Sciatic nerve (tissue), 2 donors: ENCODE measurements around the gene IFNA1. TPM values are rescaled to one million over a fixed set of nuclear protein-coding genes. Genes with fewer than 3 reads are reported as not detected.
A peak's percentile ranks its signal among the peaks of the same experiment; 100 is the strongest.

Source experiments
- ATAC-seq: fragments of 200-7000 bp; cut with Tn5 transposase; one replicate; pipeline ENCODE4 v1.9.1; 2020; ENCODE audit warnings: mild to moderate bottlenecking, moderate library complexity
- DNase-seq: peaks from one replicate; pipeline ENCODE4 v3.0.0-alpha.2; 2020; ENCODE audit warnings: low spot score
- intact Hi-C: fragments of 100-400 bp; cut with DNase I; formaldehyde crosslinking; loops from one replicate; pipeline ENCODE4 v1.14.2; 2022
- total RNA-seq: library from RNA; stranded (reverse); fragmentation: NEBNext Ultra II Directional; extraction: Animal tissue kit (Norgen Biotek cat#: 25700); gene quantifications from one replicate; pipeline ENCODE4 v1.2.1, GENCODE V29; 2021
- donor health status: DM: no; HTN: no; CAD: no.
- donor health status: DM: no; HTN: no; CAD: no.

Gene IFNA1
- total RNA-seq, result not detected

DNA sequence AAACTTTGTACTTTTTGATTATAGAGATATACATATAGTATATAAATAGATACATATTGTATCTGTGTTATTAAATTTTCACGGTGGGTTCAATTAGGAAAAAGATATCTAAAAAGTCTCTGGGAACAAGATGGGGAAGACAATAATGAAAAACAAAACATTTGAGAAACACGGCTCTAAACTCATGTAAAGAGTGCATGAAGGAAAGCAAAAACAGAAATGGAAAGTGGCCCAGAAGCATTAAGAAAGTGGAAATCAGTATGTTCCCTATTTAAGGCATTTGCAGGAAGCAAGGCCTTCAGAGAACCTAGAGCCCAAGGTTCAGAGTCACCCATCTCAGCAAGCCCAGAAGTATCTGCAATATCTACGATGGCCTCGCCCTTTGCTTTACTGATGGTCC, at the start of gene IFNA1:
IFNA1 (plus strand) TSS at position 301 of the 400 bp plus-strand sequence; CDS start at position 370, 69 bp downstream.
- intact Hi-C loops, result no loop called here
- DNase-seq, result no peak

DNA sequence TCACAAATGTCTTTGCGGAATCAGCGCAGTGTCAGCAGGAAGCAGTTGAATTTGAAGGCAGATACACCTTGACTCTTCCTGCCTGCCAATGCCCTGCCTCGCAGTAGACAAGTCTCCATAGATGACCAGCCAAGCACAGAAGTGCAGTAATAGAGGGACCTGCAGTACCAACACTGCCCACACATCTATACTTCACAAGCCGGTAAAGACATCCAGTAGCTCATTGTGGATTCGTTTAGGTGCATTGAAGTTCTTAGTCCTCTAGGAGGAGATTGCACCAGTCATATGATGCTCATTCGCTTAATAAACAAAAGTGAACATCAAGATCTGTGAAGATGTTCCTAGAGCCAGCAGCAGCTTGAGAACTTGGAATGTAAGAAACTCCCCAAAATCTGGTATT, 48.0 kb upstream of the IFNA1 start:
- intact Hi-C loops, result no loop called here
- DNase-seq, result no peak
- ATAC-seq, result no peak

More for the DNA sequence above, at the start of gene IFNA1:
- no peak for ATAC-seq

DNA sequence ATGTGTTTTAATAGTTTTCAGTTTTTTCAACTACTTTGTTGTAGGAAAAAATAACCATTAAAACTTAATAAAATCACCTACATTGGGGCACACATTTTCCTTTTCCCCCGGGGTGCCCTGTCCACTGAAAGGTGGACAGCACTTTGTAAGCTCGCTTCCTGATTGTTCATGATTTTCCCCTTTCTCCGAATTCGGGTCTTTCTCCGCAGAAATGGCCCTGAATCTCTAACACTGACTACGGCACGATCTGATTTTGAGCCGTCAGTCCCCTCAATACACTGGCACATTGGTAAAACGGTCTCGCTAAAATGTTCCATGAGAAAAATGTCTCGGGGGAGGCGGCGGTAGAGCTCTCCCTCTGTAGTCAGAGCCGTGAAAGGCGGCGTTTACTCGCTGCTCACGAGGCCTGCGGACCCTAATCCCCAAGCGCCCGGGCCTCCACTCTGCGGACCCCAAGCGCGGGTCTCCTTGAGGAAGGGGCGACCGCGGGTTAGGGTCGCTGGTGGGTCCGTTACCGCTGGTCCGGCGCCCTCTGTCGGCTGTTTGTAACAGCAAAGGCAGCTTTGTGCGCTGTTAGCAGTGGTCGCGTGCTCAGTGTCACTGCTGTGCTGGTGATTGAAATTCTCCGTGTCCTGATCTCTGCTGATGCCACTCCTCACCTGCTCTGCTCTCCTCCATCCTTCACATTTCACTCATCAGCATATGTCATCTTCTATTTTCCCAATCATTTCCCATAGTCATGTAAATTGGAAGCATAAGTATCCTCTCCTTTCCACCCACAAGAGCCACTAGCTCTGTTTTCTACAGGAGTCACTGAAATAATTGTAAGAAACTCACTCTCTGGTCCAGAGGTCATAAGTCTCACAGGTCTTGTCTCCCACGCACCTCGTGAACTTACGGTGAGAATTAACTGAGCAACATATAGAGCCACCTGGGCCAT, 44.2 kb upstream of the IFNA1 start:
- ATAC-seq (peak; percentile 75), DNase-seq (peak; percentile 75)
- intact Hi-C loops, result no loop called here

DNA sequence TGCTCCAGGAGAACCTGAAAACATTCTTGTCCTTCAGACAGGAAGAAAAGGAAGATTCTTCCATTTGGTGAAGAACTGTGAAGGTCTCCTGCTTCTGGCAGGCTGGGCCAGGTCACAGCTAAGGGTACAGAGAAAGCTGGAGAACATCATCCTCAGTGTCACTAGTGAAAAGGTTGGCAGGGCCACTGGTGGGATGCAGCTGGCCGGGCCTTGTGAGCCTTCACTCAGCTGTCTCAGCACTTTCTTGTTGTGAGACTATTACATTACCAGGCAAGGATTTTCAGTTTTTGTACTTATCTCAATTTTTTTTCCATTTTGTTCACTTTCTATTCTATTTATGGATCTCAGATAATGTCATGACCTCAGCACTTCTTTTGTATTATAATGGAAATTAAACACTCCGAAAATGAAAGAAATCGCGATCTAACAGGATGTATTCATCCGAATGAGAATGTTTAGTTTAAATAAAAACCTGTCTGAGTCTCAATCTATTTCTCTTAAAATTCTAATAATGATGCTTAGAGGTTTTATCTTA, 41.2 kb upstream of the IFNA1 start:
- ATAC-seq (no peak), DNase-seq (no peak)
- intact Hi-C loops, result no loop called here

DNA sequence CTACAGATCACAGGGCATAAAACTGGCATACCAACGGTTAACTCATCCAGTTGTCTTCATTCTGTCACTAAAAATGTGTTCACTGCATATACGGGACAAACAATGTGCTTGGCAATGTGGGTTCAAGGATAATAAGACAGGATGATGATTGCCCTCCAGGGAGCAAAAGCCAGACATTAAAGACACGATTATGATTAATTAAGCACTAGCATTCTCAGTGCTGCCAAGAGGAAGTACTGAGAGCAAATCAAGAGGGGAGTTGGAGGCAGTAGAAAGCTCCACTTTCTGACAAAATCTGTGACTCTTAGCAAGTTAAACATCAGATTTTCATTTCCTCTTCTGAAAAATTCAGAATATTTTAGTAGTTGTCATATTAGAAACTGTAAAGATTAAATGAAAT, 40.3 kb upstream of the IFNA1 start:
- intact Hi-C loops, result no loop called here
- ATAC-seq, result no peak
- no peak for DNase-seq

DNA sequence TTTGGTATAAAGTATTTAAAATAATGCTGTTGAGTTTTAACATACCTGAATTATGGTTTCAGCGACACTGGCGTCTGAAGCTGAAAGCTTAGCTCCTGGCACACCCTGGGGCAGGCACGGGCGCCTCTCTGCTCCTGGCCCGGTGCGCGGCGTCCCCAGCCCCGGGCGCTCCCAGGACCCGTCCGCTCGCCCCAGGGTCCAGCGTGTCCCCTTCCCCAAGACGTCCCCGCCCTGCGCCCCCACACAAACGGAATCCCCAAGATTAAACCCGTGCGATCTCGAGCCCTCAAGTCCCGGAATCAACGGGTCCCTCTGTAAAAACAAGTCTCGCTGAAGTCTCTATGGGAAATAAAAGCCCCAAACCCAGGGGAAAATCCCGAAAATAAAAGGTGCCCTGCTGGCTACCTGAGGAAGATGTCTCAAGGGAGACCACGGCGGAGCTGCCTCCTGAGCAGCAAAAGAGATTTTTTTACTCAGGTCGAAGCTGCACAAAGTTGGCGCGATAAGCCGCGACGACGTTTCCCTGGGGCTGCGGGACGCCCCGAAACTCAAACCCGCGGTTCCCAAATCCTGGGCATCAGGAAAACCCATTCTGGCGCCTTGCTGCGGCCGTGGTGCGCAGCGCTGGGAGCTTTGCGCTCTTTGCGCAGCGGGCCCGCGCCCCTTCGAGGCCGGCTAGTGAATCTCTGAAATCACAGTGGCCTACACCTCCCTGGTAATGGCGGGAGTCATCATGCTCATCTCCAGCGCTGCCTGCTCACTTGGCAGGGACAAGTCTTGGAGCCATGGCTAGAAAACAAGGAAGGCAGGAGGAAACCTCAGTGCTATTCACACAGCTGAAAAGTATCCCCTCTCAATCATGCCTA, 37.6 kb upstream of the IFNA1 start:
- DNase-seq (no peak), ATAC-seq (peak; percentile 55)
- intact Hi-C loops, result no loop called here

DNA sequence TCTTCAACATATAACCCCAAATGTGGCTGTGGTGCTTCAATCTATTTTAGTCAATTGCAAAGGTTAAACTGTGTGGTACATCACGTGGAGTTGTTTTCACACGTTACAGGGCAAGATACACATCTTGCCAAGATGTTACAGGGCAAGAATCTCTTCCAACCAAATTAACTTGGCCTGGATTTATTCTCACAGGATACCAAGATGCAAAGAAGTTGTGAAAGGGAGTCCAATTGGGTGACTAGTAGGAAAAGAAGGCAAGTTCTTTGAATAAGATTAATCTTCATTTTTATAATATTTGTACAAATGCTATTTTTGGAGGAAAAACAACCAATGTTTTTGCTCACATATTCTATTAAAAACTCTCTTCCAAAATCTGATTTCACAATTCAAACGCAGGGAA, 36.1 kb upstream of the IFNA1 start:
- DNase-seq, result no peak
- intact Hi-C loops, result no loop called here

DNA sequence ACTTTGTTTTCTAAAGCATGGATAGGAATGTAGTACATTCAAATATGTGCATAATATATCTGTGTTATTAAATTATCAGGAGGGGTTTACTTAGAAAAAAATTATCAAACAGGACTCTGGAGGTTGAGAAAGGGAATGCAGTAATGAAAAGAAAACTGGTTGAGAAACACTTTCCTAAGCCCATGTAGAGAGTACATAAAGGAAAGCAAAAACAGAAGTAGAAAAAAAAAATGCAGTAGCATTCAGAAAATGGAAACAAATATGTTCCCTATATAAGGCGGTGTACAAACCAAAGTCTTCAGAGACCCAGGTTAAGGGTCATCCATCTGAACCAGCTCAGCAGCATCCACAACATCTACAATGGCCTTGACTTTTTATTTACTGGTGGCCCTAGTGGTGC, 31.4 kb upstream of the IFNA1 start, which contains the start of gene IFNA8:
IFNA8 (plus strand) TSS at position 301 of the 400 bp plus-strand sequence; CDS start at position 361, 60 bp downstream.
- DNase-seq (no peak), ATAC-seq (no peak)
- intact Hi-C loops, result no loop called here

More for the DNA sequence above, 36.1 kb upstream of the IFNA1 start:
- no peak for ATAC-seq

DNA sequence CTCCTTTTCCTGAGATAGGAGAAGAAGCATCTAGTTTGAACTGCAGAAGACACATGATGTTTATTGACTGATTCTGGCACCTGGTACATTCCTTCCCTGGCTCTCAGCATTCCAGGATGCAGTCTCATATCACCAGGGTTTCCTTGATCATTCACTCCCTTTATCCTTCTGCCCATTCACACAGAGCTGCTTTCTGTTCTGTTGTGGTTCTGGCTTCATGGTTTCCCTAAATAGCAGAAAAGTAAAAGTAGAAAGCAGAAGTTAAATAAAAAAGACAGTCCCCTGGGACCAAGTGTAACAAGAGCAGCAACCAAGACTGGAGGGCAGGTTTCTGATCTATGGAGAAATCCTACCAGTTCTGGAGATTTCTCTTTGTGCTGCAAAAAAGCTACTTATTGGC, 28.1 kb upstream of the IFNA1 start:
- DNase-seq (no peak), ATAC-seq (no peak)
- intact Hi-C loops, result no loop called here

DNA sequence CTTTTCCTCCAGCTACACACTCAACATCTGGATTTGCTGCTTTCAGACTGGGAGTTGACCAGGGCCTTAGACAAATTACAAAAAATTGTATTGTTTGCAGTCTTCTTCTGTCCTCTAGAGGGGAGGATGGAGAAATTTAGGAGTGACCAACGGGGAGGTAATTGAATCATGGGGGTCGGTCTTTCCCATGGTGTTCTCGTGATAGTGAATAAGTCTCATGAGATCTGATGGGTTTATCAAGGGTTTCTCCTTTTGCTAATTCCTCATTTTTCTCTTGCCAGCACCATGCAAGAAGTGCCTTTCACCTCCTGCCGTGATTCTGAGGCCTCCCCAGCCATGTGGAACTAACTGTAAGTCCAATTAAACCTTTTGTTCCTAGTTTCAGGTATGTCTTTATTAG, 27.1 kb upstream of the IFNA1 start:
- no peak for ATAC-seq
- intact Hi-C loops, result no loop called here
- DNase-seq, result no peak

DNA sequence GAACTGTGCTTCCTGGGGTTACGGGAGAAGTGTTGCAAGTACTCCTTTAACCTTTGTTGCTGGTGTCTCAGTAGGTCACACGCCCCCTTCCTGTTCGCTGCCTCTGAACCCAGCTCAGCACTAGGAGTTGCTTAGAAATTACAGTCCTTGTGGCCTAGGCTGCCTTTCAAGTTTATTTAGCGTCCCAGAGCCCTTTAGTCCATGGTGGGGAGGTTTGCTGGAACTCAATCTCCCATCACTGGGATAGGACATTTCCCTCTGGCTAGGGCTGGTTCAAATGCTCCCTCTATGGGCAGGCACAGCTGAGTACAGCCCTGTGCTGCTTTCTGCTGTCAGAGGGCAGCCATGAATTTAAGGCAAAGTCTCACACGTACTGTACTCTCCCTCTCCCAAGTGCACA, 26.6 kb upstream of the IFNA1 start:
- DNase-seq, result no peak
- ATAC-seq, result no peak
- intact Hi-C loops, result no loop called here

DNA sequence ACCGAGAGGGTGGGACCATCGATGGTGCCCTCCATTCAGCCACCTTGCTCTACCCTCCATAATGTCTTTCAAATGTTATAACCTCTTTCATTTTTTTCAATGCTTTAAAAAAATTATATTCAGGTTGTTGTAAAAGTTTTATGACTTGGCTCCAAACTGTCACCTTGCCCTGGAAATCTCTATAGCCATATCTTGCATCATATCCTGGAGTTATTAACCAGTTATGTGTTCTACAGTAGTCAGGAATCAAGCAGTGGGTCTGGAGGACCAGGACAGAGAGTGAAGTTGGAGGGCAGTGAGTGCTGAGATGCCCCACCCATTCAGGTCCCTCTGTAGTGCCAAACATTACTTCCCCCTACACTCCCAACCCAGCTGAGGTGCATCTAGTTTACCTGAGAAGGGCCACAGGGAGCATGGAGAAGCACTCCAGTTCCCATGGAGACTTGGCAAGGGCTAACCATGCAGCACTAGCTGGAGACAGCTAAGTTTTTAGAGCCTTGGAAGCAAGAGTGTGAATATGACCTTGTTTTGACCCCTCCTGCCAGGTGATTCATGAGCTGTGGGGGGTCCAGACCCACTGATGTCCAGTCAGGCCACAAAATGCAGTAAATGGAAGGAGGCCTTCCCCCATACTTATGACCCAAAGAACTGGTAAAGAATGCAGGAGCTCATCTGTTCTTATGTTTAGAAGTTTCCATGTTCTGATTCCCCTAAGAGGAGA, 25.9 kb upstream of the IFNA1 start:
- intact Hi-C loops, result no loop called here
- no peak for ATAC-seq
- DNase-seq, result no peak

DNA sequence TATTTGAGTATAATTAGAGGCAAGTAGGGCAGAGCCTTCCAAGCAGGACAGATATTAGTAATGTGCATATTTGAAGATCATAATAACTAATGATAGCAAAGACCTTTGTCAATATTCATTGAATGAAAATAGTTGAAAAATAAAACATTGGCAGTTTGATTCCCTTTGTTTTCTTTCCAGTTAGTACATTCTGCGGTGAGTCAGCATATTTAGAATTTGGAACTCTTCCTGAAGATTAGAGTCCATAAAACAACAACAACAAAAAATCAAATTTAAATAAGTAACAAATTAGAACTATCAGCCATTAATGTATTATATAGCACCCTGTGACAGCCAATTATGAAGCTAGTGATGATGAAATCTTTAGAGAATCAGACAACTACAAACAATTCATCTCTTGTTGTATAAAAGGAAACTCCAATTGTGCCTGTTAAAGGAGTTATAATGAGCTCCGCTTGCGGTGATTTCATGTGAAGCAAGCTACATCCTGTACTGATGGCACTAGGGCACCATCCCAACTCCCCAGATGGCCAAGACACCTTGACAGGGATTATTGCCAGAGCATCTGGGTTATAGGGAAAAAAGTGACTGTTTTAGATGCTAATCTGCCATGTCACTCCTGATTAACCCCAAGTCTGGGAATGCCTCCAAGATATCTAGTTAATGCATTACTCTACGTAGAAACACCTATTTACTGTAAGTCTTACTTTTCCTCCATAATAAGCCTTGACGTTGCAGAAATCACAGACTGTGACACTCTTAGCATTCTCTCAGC, 24.6 kb upstream of the IFNA1 start:
- intact Hi-C loops, result no loop called here
- no peak for ATAC-seq
- no peak for DNase-seq

DNA sequence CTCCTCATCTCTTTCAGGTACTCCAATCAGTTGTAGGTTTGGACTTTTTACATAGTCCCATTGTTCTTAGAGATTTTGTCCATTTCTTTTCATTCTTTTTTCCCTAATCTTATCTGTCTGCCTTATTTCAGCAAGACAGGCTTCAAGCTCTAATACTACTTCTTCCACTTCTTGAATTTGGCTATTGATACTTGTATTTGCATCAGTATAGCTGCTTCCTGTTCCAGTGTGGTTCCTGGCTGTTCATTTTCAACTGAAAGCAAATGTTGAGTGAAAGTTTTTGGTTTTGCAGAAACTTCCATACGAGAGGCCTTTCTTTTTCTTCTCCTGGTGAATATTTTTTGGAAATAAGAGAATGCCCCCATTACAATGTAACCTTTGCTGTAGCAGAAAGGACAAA, 12.0 kb upstream of the IFNA1 start:
- DNase-seq (no peak), ATAC-seq (no peak)
- intact Hi-C loops, result no loop called here

DNA sequence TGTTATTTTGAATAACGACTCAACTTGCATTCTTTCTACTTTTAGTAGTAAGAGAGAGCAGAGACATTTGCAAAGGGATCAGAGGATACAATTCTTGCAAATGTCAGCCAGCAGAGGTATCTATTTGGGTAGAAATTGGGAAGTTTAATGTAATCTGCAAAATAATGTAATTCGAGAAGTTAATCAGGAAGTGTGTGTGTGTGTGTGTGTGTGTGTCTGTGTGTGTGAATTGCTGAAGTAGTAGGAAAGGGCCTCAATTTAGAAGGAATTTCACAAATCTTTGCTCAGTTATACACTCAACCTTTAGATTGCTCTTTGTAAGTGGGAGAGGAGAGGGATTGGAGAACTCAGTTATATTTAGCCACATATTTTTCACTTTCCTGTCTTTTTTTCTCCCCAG, 11.0 kb upstream of the IFNA1 start:
- no peak for DNase-seq
- intact Hi-C loops, result no loop called here
- no peak for ATAC-seq

DNA sequence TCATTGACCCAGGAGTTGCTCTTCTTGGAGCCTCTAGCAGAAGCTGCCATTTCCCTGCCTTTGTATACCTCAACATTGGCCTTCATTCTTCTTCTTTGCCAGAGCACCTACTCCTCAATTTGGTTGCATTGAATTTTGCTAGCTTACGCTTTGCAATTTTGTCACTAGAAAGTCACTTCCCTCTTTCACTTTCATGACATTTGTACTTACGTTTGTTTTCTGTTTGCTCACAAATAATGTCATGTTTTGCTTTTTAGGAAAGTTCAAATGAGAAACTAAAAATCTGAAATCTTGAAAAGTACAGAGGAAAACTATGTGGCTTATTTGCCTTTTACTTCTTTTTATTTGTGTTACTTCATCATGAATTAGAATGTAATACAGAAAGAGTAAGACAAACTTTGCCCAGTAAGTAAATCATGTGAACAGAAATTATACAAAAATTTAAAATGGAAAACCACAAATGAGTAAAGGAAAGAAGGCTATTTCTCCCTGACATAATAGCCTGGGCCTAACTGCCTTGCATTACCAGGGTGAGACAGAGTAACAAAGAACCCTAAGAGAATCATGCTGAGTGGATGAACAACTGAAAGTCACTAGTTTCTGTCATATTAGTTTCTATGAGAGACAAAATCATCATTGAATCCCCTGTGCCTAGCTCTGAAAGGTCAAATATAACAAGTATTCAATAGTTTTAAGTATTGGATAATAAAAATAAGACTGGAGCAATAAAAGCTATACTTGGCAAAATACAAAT, 7.4 kb upstream of the IFNA1 start:
- intact Hi-C loops, result no loop called here
- no peak for ATAC-seq
- DNase-seq, result no peak

DNA sequence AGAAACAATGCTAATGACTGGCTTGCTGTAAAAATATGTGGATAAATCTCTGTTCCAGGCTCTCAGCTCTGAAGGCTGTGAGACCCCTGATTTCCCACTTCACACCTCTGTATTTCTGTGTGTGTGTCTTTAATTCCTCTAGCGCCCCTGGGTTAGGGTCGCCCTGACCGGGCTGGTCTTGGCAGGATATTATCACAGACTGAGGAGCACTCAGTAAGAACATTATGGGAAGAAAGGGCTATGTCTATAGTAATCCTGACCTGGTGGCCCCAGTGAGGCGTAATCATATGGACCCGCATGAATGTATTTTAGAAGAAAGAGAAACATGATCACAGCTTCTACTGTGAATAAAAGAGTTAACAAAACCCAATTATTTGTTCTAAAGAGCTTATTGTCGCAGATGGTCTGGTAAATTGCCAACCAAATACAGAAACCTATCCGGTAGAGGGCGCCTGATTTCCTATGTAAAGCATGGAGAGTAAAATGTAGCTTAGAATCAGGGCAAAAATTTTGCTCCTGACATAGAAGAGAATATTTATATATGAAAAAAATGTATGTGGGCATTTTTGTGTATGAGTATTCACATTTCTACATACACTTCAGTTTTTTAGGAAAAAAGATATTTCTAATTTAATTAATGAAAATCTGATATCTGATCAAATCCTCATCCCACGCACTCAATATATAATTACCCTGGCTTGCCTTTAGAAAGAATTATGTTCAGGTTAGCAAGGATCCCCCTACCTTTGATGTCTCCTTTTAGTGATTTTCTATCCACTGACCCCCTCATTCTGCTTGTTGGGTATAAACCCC, 5.8 kb upstream of the IFNA1 start:
- DNase-seq, result peak; percentile 59
- intact Hi-C loops, result no loop called here
- ATAC-seq, result no peak
